ENCODE data around the gene ST8SIA5. TPM values are rescaled to one million over a fixed set of nuclear protein-coding genes. Genes with fewer than 3 reads are reported as not detected.

The ST8SIA5 gene
- polyA plus RNA-seq, 1 of the 3 experiments (the other 2 are of a cell fraction) = 0.08 TPM

- Histone ChIP-seq H3K9ac (no peak overlapping the region), H3K4me3 (ENCODE audit: low read depth in 2 of 2, low read length in 1 of 2) (no peak overlapping the region), H4K20me1 (ENCODE audit: insufficient read depth) (no peaks in the 10 kb centered on the region), H3K9me2 (no peaks in the 10 kb centered on the region), H3K4me2 (no peak overlapping the region), H3F3A (replicated peaks; ENCODE audit: insufficient read depth) (no peaks in the 10 kb centered on the region), H3K79me2 (ENCODE audit: insufficient read depth) (no peaks in the 10 kb centered on the region), H3K36me3 (replicated peaks in 1 of 2; ENCODE audit: control insufficient read depth in 1 of 2, insufficient read depth in 2 of 2, low read length in 1 of 2) (no peaks in the 10 kb centered on the region), H3K27ac (ENCODE audit: low read depth in 2 of 2, low read length in 1 of 2) (no peak overlapping the region), H3K9me3 (no peaks in the 10 kb centered on the region), H3K27me3 (ENCODE audit: insufficient read depth) (no peaks in the 10 kb centered on the region), H3K4me1 (ENCODE audit: control insufficient read depth in 1 of 2, insufficient read depth in 2 of 2, low read depth in 1 of 2, low read length in 1 of 2) (no peaks in the 10 kb centered on the region), H2AFZ (ENCODE audit: low read depth) (no peak overlapping the region)
- CTCF ChIA-PET = interaction anchor here (1.0 to 4.9 kb wide), 5 partner anchors 9 to 499 kb away, joined by 3 to 32 read pairs (median 8); a partner anchor contains a TSS
- no peak for DNase-seq
- WGBS (ENCODE audit: low lambda C conversion rate) = 71% methylated on average over 6 of the region's 6 CpGs
- POLR2A ChIA-PET = no interaction called here
- no peak for TF ChIP-seq SMC3 (IDR thresholded peaks at IDR 0.05; ENCODE audit: low read depth, low read length)
- no peak for TF ChIP-seq TCF12 (IDR thresholded peaks at IDR 0.05)
- no peak for TF ChIP-seq NFIC (IDR thresholded peaks at IDR 0.05; ENCODE audit: borderline replicate concordance)
- TF ChIP-seq POLR2AphosphoS5 (IDR thresholded peaks at IDR 0.05; ENCODE audit: low read depth, low read length) = no peak
- no peak for TF ChIP-seq RFX5 (IDR thresholded peaks at IDR 0.05; ENCODE audit: low read length)
- no peak for TF ChIP-seq CTCF (IDR thresholded peaks at IDR 0.05)
Observed at GRCh38 chr18:46672062-46672970, 84.5 kb downstream of the ST8SIA5 start.

GRCh38 chr18:46668694-46669093 is 88.2 kb downstream of the ST8SIA5 start:
- no peak overlapping the region for H3K4me3 ChIP-seq (ENCODE audit: low read depth in 2 of 2, low read length in 1 of 2)
- no peak overlapping the region for H3K9ac ChIP-seq
- H3K27me3 ChIP-seq (ENCODE audit: insufficient read depth) = no peaks in the 10 kb centered on the region; the same call in 1 of the 2 replicates
- WGBS (ENCODE audit: low lambda C conversion rate) = no CpG with 5 or more reads among the region's 6 CpGs
- H3K36me3 ChIP-seq (replicated peaks in 1 of 2; ENCODE audit: control insufficient read depth in 1 of 2, insufficient read depth in 2 of 2, low read length in 1 of 2) = no peaks in the 10 kb centered on the region
- H3K79me2 ChIP-seq (ENCODE audit: insufficient read depth) = no peaks in the 10 kb centered on the region
- H3K4me1 ChIP-seq (ENCODE audit: control insufficient read depth in 1 of 2, insufficient read depth in 2 of 2, low read depth in 1 of 2, low read length in 1 of 2) = no peaks in the 10 kb centered on the region
- H4K20me1 ChIP-seq (ENCODE audit: insufficient read depth) = no peaks in the 10 kb centered on the region
- ChIA-PET CTCF (interaction anchor here (0.8 to 4.9 kb wide), 4 partner anchors 11 to 495 kb away, joined by 3 to 32 read pairs (median 12); a partner anchor contains a TSS), POLR2A (no interaction called here)
- no peak for DNase-seq
- H3K9me2 ChIP-seq = no peaks in the 10 kb centered on the region
- H2AFZ ChIP-seq (ENCODE audit: low read depth) = no peak overlapping the region
- H3K4me2 ChIP-seq = no peak overlapping the region
- no peaks in the 10 kb centered on the region for H3K9me3 ChIP-seq
- TF ChIP-seq TCF12 (IDR thresholded peaks at IDR 0.05) = no peak
- no peak for TF ChIP-seq MXI1 (IDR thresholded peaks at IDR 0.05; ENCODE audit: low read depth, low read length)
- no peak for TF ChIP-seq EP300 (IDR thresholded peaks at IDR 0.05; ENCODE audit: borderline replicate concordance in 1 of 2, low read depth in 1 of 2, low read length in 1 of 2)
- TF ChIP-seq ZBTB33 (IDR thresholded peaks at IDR 0.05; ENCODE audit: borderline replicate concordance, low read depth) = no peak
- no peak for TF ChIP-seq MAX (IDR thresholded peaks at IDR 0.05; ENCODE audit: low read depth)
- no peak for TF ChIP-seq PBX3 (IDR thresholded peaks at IDR 0.05)
- TF ChIP-seq IRF3 (IDR thresholded peaks at IDR 0.05; ENCODE audit: low read depth, low read length) = no peak
- no peak for TF ChIP-seq JUND (IDR thresholded peaks at IDR 0.05)
- TF ChIP-seq FOSL2 (IDR thresholded peaks at IDR 0.05; ENCODE audit: borderline replicate concordance, low read depth) = no peak
- H3K27ac ChIP-seq (ENCODE audit: low read depth in 2 of 2, low read length in 1 of 2) = no peak overlapping the region
- no peaks in the 10 kb centered on the region for H3F3A ChIP-seq (replicated peaks; ENCODE audit: insufficient read depth)

All from SK-N-SH (cell line).